NCI-H69 (cell line): Measurements from ENCODE around the gene GNPTAB.

Source experiments
- DNase-seq: peaks from one replicate; lab custom pipeline; 2025; lab: John Stamatoyannopoulos, UW

The GNPTAB gene

DNA sequence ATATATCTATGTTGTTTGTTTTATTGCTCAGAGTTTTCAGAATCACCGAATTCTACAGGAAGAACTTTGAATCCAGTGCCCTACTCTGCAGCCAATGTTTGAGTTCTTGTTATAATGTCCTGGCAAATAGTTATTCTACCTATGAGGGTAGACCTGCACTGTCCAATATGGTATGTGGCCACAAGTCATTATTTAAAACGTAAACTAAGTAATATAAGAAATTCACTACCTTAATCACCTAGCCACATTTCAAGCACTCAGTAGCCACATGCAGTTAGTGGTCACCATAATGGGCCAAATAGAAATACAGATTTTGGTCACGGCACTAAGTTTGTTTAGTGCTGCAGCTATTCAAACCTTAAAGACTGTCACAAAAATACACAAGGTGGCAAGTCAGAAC, 26.4 kb downstream of the GNPTAB start:
- no peak for DNase-seq

DNA sequence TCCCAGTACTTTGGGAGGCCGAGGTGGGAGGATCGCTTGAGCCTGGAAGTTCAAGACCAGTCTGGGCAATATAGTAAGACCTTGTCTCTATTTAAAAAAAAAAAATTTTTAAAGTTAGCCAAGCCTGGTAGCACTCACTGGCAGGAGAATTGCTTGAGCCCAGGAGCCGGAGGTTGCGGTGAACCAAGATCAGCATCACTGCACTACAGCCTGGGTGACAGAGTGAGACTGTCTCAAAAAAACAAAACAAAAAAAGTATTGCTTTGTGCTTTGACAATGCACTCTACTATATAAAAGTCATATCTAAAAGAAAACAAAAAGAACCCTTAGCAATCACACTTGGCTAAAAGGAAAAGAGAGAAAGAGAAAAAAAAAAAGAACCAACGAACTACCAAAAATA, 26.8 kb downstream of the GNPTAB start:
- no peak for DNase-seq

DNA sequence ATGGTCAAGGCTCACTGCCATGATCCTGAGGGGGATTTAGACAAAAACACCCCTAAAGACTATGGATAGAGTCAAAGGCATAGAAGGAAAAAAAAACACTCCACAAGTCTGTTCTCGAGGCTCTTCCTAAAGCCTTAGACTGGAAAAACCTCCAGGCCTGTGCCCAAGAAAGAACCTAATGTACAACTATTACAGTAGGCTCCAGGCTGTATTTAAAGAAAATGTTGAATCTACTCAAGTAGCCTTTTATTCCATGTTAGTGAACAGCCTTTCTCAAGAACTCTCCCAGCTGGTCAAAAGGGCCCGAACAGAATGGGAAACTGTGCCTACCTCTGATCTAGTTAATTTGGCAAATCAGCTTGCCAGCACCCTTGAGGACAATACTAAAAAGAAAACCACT, 28.3 kb downstream of the GNPTAB start:
- no peak for DNase-seq

DNA sequence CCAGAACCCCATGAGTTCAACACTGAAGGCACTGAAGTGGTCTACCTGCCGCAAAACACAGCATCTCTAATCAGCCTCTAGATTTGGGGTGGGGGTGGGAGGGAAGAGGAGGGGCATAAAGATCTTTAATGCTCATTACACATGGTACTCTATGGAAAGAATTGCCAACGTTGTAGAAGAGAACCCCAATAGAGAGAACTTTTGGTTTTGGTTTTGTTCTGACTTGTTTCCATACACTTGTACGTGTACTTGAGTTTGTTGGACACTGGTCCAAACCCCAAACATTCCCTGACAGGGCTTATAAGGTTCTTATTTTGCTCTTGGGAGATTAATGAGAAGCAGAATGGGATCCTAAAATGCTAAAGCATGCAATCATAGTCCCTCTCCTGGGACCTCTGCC, 31.0 kb downstream of the GNPTAB start:
- DNase-seq, result peak; percentile 40

DNA sequence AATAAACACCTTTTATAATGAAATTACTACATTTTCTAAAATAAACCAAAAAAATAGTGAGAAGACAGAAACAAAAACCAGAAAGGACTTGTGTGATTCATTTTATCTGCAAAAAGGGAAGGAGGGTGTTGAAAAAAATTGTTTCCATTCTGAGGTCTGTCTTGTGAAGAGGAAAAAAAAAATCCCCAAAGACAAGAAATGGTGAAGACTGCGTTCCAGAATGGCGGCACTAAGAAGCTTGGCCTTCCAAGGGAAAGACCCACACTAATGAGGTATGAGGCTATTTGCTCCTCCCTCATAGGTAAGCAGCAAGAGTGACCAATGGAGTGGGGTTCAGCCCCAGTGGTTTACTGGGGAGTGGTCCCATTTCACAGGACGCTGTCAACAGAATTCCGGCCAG, 35.0 kb downstream of the GNPTAB start:
- DNase-seq, result no peak

DNA sequence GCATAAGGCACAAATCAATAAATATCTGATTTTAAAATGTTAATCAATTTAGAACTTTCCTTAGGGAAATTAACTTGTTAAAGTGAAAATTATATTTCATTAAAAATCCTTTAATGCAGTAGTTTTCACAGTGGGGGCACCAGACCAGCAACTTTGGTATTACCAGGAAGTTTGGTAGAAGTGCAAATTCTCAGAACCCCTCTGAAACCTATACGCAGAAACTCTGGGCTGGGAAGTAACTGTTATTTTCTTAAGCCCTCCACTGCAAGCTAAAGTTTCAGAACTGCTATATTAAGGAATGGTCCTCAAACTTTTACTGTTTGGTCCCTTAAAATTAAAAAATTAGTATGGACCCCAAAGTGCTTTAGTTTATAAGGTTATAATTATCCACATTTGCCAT, 35.7 kb downstream of the GNPTAB start:
- DNase-seq, result no peak

DNA sequence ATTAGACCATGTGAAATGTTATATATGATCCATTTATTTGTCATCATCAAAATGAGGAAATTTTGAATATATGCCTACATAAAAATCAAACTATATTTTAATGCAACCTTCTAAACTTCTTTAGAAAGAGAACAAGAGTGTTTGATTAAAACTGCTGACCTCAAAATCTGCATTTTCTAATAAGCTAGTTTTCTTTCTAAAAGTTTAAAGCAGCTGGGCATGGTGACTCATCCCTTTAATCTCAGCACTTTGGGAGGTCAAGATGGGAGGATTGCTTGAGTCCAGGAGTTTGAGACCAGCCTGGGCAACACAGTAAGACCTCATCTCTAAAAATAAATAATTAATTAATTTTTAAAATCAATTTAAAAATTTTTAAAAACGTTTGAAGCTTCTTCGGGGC, 36.2 kb downstream of the GNPTAB start:
- no peak for DNase-seq

DNA sequence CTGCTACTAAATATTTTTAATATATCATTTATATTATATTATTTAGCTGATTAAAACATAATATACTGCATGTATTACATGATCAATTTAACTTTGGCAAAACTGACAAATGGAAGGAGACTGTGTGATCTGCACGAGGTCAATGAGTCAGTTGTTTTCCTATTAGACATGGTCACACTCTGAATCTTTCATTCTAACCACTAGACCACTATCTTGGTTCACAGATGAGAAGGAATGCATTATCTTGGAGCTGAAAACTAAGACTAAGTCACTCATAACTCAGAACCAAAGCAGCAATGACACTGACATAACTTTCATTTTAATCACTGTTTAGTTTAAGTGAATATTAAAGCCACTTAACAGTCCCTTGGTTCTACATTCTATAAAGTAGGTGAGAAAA, 37.4 kb downstream of the GNPTAB start:
- DNase-seq, result no peak

DNA sequence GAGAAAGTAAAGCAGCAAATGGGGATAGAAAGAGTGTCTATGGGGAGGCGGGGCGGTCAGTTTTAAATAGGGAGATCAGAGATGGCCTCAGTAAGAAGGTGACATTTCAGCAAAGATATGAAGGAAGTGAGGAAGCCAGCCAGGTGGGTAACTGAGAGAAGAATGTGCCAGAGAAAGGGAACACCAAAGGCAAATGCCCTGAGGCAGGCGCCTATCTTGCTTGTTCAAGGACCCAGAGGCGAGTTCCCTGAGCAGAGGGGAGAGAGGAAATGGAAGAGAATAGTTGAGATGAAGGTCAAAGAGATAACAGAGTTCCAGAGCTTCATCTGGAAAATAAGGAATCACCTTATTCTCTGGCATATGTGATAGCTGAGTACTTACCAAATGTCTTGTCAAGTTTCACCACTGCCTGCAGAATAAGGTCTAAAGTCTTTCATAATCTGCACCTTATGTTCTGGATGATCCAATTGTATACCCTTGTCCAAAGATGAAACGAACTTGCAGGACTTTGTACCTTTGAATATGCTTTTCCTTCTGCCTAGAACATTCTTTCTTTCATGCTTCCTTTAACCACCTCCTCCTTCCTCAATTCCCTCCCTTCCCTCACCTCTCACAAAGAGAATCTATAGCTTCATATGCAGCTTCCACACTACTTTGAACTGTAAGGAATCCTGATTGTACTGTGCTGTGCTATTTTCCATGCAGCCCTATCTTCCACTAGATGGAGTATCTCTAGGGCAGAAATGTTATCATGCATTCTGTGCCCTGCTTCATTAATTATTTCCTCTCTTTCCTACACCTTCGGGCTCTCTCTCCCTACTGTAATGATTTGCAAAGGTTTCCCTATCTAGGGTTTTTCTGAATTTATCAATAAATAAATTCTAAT, 38.5 kb downstream of the GNPTAB start:
- DNase-seq, result peak; percentile 9

DNA sequence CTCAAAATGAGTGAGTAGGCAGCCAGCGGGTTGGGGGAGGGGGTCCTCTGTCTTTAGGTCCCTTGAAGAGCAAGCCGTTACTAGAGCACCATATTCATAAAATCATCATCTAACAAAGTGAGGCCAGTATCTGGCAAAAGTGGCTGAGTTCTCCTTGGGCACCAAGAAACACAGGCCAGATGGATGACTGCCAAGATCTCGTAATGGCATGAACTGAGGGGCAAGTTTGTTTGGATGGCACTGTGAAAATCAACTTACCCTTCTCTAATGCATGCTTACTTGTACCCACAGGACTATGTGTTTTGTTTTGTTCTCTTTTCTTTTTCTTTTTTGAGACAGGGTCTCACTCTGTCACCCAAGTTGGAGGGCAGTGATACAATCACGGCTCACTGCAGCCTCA, 41.6 kb downstream of the GNPTAB start:
- peak; percentile 6 for DNase-seq

DNA sequence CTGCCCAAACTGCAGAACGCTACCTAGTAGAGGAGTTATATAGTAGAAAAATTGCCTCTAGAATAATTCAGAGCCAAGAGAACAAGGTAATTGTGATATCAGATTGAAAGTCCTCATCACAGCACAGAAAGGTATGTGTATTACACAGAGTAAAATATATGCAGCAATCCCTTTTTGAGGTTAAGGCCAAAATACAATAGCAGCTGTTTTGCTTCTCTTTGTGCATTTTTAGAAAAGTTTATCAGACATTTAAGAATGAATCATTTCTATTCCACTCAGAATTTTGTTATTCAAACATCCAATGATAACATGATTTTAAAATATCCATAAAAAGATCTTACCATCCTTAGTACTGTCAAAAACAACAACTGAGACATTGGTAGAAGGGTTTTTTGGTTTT, 45.1 kb downstream of the GNPTAB start:
- DNase-seq, result no peak

DNA sequence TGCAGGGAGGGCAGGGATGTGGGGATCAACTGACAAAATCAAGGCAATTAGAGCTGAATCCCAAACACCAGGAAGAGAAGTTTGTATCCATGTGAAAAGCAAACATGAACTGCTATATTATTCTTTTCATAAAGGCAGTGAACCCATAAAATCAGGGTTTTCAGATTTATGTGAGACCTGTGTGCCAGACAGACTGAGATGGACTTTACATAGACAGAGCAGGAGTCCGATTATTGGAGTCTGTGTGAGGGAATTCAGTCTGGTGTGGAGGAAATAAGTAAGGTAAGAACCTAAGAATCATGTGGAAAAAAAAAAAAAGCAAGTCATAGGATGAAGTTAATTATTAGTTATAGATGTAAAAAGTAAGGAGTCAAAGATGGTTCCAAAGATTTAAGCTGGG, 46.4 kb downstream of the GNPTAB start:
- DNase-seq, result peak; percentile 42

DNA sequence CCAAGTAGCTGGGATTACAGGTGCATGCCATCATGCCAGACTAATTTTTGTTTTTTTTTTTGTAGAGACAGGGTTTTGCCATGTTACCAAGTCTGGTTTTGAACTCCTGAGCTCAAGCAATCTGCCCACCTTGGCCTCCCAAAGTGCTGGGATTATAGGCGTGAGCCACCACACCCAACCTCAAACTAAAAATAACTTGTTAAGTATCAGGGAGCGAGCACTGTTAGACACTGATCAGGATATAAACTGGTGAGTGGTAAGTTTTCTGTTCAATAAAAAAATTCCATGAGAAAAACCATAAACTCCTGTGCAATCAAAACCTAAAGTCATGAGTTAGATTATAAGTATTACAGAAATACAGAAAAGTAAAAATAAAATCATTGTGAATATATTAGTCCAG, 46.9 kb downstream of the GNPTAB start:
- DNase-seq, result no peak

DNA sequence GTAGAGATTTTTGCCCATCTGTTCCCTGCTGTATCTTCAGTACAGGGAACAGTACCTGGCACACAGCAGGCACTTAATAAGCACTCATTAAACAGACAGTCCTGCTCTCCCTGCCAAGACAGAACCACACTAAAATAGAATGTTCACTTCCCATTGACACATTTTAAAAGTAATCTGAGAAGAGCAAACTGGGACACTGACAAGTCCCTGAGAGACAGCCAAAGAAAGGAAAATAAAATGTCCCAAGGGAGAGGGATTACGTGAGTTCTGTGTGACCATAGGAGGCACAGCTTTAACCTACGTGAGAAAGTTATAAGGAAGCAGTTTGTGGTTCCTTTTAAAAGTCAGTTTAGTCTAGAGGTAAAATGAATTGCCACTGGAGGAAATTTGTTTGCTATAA, 47.6 kb downstream of the GNPTAB start:
- peak; percentile 55 for DNase-seq

DNA sequence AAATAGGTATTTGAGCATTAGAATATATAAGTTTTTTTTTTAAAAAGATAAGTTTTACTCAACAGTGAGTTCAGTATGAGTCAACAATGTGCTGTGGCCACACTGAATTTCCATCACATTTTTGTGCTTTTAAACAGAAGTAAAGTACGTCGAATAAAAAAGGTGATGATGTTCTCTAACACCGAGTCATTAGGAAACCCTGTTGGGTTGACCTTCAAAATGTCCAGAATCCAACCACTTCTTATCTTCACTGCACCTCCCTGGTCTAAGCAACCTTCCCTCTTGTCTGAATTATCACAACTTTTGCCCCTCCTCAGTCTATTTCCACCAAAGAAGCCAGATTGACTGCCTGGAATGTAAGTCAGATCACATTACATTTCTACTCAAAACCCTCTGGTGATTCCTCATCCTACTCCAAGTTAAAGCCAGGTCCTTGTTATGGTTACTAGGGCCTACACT, 48.5 kb downstream of the GNPTAB start:
- DNase-seq, result no peak

DNA sequence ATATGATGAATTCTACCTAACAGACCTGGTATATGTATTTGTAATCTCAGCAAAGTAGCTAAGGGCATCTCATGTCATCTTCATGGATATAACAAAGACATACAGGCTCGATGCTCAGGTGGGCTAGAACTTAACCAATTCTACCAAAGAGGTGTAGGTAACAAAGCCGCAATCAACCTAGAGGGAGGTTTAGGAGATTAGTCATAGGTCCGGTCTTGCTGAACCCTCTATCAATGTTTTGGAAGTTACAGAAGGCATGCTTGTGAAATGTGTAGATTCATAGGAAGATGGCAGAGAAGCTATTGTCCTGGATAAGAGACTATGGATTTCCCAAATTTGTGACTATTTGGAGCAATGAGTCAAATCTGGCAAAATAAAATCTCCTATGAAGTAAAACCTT, 48.9 kb downstream of the GNPTAB start:
- DNase-seq, result no peak

DNA sequence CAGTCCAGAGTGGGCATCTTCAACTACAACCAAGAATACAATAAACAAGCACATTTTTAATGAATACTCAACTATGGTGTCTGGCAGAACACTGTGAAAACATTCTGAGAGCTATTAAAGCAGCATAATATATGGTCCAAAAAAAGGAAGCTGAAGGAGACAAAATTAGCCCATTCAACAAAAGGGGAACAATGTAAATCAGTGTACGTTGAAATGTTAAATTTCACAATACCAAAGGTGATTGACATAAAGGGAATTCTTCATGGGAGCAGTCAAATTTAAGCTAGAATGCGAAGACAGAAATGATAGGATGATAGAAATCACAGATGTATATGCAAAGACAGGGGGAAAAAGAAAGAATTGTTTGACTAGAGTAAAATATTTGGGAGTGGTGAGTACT, 50.2 kb downstream of the GNPTAB start:
- DNase-seq, result no peak

DNA sequence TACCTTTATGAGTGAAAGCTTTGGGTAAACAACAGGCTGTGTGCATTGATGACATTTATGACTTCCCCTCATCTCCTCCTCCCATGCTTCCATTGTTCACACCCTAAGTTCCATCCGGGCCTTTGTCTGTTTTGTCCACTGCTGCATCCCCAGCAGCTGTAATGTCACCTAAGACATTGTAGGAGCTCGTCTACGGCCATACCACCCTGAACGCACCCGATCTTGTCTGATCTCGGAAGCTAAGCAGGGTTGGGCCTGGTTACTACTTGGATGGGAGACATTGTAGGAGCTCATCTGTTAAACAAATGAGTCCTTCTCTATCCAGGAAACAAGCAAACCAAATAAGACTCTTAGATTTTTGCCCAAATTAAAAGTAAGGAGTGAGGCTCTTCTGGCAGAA, 51.1 kb downstream of the GNPTAB start:
- peak; percentile 24 for DNase-seq

DNA sequence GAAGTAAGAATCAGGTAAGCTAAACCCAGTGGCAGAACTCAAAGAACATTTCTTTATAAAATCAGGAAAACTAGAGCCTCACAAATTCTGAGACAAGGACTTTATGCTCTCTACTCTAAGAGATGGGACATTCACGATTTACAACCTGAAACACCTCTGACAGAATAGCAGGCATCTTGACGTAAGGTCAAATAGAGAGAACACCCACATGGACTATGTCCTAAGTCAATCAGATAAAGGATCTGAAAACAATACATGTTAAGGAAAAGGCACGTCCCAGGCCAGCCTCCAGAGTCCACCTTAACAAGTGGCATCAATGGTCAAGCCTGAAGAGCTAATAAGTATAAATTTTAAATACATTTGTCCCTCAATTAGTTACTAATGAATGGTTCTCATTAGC, 51.6 kb downstream of the GNPTAB start:
- DNase-seq, result no peak

DNA sequence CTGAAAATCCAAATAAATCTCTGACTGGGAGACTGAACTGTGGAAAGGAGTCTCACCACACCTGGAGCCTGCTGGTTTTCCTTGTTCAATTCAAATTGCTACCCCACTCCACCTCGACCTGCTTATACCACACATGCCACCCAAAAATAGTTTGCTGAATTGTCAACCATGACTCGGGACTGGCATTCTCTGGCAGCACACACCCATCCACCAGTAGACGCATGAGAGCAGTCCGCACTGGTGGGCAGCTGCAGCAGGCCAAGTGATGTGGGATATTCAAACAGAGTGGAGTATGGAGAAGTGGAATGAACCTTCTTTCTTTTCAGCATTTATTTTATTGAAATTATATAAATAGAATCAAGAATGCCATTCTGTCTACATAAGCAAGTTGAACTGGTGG, 52.8 kb downstream of the GNPTAB start:
- DNase-seq, result no peak

DNA sequence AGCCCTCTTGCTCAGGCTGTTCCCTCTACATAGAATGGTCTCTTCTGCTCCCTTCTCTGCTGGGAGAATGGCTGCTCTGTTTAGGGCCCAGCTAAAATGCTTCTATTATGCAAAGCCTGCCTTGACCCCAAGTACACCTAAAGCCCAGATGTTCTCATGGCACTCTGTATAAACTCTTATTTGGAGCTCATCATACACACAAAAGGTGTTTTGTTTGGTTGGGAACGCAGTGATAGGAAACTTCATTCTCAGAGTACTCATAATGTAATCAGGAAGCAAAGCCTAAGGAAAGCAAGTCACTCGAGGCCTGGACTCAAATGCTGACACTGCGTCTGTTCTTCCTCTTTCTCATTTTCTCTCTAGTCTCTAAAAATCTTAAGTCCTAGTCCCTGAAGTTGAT, 53.3 kb downstream of the GNPTAB start:
- DNase-seq, result no peak

DNA sequence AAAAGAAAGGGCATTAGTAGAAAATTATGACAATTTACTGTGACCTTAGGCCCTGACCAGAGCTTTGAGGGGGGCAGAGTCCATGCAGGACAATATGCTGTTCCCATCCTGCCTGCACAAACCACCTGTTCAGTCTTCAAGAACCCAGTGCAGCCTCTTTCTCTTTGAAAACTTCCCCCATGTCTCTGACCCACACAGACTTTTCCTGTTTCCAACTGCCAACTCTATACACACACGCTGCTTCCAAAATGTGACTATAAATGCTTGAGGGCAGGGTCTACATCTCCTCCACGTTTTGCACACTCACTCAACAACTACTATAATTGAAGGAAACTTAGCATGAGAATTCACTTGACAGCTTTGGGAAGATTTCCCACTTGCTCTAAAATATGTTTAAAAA, 54.9 kb downstream of the GNPTAB start:
- DNase-seq, result no peak

DNA sequence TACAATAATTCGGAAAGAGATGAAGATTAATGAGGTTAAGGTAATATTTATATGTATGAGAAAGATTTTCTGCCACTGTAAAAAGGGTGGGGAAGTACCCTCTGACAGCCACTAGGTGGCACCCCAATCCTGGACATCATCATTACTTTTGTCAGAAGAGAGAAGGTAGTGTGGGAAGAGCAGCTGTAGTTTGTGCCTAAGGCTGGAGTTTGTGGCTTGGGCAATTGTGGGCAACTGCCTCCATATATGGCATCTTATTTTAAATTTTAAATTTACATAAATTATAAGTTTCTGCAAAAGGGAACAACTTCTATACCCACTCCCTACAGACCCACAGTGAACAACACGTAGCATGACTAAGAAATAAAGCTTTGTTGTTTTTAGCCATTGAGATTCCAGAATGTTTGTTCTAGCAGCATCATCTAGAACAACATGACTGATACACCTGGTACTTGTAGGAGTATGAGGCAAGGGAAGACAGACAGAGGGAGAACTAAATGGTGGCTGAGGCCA, 57.1 kb downstream of the GNPTAB start:
- peak; percentile 72 for DNase-seq
